Measurements from ENCODE around the gene SLC9A9.

The SLC9A9 gene

DNA sequence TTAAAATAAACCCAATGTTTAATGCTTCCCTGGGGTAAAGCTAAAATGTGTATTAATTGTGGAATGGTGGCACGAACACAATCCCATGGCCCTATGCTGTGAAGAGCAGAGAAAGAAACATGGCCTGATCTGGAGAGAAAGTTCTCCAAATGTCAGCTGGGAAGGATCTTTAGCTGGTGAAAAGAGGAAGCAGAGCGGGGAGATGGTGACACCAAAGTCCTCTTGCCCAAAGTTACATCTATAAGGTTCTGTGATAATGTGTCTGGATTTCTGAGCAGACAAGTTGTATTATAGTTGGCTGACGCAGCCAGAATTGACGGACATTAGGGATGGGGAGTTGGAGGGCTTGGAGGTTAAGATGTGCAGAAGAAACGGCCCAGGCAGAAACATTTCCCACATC, 532.5 kb downstream of the SLC9A9 start:
- DNase-seq (ENCODE audit: low read depth), result no peak

GRCh38 chr3:143314251-143315093, 533.8 kb downstream of the SLC9A9 start:
- DNase-seq (ENCODE audit: low read depth), result no peak

DNA sequence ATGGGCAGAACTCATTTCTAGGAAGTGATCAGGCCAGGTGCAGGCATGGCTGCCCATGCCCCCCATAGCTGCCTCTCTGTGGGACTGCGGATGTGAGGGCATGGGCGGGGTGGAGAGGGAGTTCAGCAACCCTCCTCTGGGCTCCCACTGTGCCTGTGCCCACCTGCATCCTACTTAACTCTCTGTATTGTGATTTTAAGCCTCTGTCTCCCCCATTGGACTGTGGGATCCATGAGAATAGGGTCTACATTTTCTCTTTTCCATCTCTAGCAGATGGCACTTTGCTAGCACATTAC, 534.4 kb downstream of the SLC9A9 start:
- no peak for DNase-seq (ENCODE audit: low read depth)

GRCh38 chr3:143313025-143313892, 535.0 kb downstream of the SLC9A9 start:
- no peak for DNase-seq (ENCODE audit: low read depth)

DNA sequence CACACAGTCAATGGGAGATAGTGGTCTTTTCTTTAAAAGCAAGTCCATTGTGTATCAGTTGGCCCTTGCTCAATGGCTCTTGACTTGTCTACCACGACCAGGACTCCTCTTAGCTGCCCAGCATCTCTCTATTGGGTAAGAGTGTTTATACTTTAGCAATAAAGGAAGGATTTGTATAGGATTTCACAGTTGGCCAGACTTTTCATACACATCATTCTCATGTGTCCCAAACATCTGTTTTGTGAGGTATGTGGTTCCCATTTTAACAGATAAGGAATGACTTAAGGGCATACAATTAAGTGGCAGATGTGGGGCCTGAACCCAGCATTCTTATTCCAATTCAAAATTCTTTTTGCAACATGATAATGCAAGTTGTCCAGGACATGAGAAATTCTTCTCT, 537.2 kb downstream of the SLC9A9 start:
- DNase-seq (ENCODE audit: low read depth), result no peak

- DNase-seq (ENCODE audit: low read depth), result no peak
Measured at GRCh38 chr3:143309705-143310104, 538.6 kb downstream of the SLC9A9 start.

DNA sequence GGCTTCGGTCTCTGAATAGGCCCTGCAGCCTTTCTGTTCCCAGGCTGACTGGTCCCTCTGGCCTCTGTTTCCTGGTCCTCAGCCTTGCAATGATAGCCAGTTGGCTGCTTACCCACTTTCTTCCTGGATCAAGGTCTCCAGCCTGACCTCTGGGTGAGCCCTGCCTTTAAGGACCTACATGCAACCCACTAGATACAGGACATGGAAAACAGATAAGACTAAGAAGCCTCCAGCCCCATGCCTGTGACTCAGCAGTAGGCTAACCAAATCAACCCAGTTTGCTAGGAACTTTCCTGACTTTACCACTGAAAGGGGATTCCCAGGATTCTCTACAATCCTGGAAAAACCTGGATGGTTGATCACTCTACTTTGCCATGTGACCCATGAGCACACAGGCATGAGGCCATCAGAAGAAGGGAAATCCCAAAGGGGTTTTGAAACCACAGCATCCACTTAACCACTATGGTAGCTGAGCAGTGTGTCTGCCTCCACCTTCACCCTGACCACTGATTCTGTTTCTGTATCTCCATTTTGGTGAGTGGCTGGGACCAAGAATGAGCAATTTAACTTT, 540.6 kb downstream of the SLC9A9 start:
- no peak for DNase-seq (ENCODE audit: low read depth)

GRCh38 chr3:143306407-143306806, 541.9 kb downstream of the SLC9A9 start:
- DNase-seq (ENCODE audit: low read depth), result no peak

- no peak for DNase-seq (ENCODE audit: low read depth)
Measured at GRCh38 chr3:143302638-143303171, 545.6 kb downstream of the SLC9A9 start.

DNA sequence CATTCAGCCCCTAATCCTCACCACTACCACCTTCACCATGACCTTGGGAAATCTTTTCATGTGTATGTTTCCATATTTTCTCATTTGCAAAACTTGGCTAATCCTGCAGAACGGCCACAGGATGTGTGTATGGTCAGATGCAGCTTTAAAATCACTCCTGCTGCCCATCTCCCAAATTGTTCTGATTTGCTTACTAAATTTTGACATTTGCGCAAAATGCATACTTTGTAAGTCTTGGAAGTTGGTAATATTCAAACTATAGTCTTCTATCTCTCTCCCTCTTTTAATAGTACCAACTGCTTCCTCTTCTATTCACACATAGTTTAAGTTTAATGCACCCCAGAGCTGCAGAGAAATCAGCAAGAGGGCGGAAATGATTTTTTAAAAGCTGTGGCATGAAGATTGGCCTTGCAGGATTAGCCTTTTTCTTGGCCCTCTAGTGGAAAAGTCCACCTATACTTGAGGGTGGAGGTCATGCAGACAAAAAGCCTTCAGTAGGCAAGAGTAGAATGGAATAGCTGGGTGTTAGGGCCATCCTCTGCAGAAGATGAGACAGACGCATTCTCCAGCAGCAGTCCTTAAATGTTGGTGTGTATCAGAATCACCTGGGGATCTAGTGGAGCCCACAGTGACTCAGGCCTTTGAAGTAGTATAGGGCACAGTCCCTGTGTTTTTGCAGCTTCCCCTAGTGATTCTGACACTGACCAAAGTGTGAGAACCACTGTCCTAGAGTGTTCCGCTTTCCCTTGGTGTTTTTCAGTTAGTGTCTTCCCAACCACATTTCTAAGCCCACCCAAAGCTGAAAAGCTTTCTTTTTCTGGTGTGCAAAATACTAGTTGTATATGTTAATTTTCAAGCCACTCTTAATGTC, 547.0 kb downstream of the SLC9A9 start:
- no peak for DNase-seq (ENCODE audit: low read depth)

DNA sequence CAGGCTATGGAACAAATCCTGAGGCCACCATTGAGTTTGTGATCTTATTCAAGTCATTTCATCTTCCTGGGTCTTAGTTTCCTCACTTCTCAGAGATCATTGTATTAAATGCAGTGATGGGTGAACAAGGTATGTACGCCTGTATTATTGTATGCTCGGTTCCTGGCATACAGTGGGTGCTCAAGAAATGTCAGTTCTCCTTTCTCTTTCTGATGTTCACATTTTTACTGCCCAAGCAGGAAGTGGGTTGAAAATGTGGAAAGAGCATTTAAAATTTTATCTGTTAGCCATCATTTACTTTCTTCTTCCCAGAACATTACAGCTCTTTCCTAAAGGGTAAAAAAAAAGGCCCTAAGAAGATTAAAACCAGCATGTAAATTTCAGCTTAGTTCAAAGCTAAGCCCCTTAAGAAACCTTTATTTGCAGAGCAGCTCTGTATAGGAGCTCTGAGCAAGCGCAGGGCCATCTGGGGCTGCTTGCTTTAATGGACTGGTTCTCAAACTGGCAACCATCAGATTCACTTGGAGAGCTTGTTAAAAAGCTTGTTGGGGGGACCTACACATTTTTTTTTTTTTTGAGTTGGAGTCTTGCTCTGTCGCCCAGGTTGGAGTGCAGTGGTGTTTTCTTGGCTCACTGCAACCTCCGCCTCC, 549.3 kb downstream of the SLC9A9 start:
- no peak for DNase-seq (ENCODE audit: low read depth)

- DNase-seq (ENCODE audit: low read depth), result no peak
Measured at GRCh38 chr3:143298380-143298779, 549.9 kb downstream of the SLC9A9 start.

- no peak for DNase-seq (ENCODE audit: low read depth)
Measured at GRCh38 chr3:143295201-143296080, 552.8 kb downstream of the SLC9A9 start.

GRCh38 chr3:143294188-143294587, 554.1 kb downstream of the SLC9A9 start:
- no peak for DNase-seq (ENCODE audit: low read depth)

DNA sequence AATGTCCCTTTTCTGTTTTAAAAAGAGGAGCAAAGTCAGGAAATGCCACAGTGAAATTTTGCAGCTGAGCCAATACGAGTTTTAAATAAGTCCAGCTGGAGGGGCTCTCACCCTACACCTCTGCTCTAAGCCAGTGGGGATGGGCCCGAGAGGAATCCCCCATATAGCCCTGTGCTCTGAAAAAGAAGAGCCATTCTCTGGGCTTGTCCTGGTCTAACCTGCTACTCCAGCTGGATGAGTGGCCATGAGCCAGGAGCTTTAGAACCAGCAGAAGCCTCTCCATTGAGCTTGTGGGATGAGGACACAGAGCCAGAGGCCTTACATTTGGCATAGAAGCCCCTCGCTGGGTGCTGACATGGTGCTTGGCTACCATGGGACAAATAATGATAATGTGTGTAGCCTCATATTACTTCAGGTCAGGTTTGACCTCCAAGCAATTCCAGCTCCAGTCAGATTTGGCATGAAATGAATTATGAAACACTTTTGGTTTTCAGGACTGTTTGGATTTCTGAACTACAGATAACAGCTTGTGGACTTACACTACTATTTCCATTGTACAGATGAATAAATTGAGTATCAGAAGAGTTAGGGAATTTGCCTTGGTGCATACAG, 556.3 kb downstream of the SLC9A9 start:
- no peak for DNase-seq (ENCODE audit: low read depth)

DNA sequence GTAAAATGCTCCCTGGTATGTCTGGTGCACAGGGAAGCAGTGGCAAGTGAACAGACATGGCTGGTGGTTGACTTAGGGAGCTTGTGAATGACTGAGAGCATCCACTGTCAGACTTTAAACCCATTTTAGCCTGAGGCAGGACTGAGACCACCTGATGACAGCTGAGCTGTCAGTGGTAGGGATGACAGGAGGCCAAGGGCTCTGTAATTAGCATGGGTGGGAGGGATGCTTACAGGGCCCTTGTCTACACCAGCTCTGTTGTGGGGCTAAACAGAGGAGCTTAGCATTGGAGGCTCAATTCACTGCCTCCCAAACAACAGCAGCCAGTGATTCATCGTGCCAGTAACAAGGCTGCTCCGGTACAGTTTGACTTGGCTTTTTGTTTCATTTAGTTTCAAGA, 559.3 kb downstream of the SLC9A9 start:
- DNase-seq (ENCODE audit: low read depth), result no peak

DNA sequence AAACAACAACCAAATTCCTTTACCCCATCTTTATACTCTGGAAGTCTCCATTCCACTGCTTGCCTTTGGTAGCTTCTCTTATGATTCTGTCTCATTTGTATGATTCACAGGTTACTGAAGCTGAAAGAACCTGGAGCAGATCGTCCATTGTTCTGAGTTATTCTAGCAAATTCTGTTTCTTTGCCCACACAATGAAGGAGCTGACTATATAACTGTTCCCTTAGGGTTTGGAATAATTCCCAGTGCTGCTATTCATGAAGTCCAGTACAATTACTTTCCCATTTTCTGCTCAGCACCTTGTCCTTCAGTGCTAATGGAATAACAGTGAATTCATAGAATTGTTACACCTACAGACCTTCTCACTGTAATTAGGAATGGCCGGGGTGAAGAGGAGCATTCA, 560.9 kb downstream of the SLC9A9 start:
- DNase-seq (ENCODE audit: low read depth), result no peak

- no peak for DNase-seq (ENCODE audit: low read depth)
Measured at GRCh38 chr3:143286392-143287010, 561.8 kb downstream of the SLC9A9 start.

GRCh38 chr3:143283432-143284128, 564.7 kb downstream of the SLC9A9 start:
- no peak for DNase-seq (ENCODE audit: low read depth)

All from activated T-cell treated with anti-CD3 and anti-CD28 coated beads for 24 hours (primary cell).